GM21619 (cell line): ENCODE results near the gene TMSB4X.
"Not testable (repeated sequence)": the region's sequence is repeated elsewhere in the genome, so short reads cannot be mapped to it uniquely, and the experiment has no call there.

Experiments
- ATAC-seq: cut with Tn5 transposase; IDR thresholded peaks from one replicate; pipeline ENCODE4 v1.9.1; 2021; ENCODE audit not compliant: unreplicated experiment

The TMSB4X gene

DNA sequence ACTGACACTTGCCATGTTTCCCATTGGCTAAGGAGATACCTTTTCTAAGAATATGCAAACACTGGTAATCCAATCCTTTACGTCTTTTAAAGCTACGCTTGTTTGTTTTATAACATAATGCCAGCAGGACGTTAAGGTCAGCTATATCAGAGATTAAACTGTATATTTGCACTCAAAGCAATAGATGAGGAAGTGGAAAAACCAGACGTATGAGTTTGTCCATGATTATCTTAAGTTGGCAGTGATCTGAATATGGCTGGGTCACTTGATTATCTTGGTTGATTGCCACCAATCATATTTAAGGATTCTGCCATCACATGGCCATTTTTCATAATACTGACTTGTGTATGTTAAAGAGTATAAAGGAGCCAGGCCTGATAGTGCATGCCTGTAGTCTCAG is 19.4 kb downstream of the TMSB4X start:
- no peak for ATAC-seq

DNA sequence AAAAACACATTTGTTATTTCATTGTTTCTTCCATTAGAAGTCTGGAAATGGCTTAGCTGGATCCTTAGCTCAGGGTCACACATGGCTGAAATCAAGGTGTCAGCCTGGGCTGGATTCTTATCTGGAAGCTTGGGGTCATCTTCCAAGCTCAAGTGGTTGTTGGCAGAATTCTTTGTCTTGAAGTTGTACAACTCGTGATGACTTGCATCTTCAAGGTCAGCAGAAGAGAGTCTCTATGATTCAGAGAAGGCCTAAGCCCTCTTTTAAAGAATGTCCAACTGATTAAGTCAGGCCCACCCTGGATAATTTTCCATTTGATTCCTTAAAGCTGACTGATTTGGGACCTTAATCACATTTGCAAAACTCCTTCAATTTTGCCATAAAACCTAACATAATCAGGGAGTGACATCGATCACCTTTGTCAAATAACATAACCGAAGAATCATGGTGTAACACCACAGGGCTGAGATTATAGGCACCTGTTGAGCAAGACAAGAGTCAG is 22.1 kb downstream of the TMSB4X start:
- no peak for ATAC-seq

- no peak for ATAC-seq
Observed at GRCh38 chrX:12997906-12998687, 23.2 kb downstream of the TMSB4X start.

DNA sequence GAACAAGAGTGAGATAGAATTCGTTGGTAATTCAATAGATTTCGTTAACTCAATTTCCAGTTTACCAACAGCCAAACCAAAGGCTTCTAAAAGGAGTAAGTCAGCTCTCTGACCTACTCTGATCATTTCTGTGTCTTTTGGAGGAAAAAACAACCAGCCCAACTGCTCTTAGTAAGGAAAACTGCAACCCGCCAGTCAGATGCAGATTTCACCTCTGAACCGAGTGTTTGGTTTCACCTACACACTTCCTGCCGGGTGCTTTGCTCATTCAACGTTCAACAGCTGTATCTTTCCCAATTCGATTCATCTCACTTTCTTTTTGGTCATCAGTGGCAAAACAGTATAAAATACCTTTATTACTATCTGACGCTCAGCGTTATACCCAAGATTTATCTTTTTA is 24.5 kb downstream of the TMSB4X start:
- no peak for ATAC-seq

GRCh38 chrX:13000301-13000811 is 25.4 kb downstream of the TMSB4X start:
- peak; percentile 33 for ATAC-seq

- ATAC-seq: no peak
Observed at GRCh38 chrX:13001097-13001496, 26.2 kb downstream of the TMSB4X start.

GRCh38 chrX:13001961-13002671 is 27.2 kb downstream of the TMSB4X start:
- ATAC-seq: no peak

DNA sequence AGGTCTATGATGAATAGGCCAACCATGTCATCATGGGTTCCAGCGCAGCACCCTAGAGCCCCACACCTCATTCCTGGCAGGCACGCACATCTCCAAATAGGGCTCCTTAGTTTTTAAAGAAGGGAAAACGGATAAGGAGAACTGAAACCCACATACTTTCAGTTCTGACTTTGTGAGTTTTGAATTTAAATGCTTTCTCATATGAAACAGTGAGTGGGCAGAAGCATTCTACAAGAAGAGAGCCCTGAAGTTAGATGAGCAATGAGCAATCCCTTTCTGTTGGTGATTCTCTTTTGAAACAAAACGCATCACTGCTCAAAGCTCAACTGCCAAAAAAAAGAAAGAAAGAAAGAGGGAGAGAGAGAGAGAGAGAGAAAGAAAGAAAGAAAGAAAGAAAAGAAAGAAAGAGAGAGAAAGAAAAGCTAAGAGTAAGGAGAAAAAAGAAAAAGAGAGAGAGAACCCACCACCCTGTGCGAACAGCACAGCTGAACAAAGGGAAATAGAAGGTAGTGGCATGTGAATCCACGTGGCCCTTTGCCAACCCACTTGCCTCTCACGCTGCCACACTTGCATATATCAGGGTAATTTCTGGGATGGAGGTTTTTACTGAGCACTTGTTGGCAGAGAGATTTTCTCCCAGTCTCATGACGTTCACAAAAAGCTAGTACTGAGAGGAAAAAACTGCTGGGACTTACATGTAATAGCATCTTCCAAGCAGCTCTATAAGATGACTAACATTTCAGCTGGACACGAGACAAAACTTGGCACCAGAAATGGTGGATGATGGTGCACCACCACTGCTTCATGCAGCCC is 31.0 kb downstream of the TMSB4X start:
- no peak for ATAC-seq

DNA sequence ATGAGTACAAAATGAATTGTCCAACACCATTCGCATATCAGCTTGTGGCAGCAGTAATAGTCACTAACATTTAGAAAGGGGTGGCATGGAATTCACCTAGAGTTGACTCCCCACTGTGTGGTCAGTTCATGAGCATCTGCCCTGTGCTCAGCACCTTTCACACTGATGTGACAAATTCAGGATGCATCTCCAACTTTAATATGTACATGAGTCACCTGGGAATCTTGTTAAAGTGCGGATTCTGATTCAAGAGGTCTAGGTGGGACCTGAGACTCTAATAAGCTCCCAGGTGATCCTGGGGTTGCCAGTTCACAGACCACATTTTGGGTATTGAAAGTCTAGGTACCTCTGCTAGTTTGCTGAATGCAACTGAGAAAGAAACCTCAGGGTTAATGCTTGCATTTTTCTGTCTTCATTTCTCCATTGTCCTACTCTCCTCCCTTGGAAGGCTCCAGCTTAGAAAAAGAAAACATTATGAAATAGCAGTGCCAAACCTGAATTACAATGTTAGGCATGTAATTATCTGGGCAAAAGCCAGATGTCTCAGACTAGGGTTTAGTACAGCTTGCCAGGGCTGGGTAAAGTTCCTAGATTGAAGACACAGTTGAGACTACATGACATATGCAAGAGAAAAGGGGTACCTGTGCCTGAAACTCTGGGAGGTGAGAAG is 32.7 kb downstream of the TMSB4X start:
- ATAC-seq: no peak

DNA sequence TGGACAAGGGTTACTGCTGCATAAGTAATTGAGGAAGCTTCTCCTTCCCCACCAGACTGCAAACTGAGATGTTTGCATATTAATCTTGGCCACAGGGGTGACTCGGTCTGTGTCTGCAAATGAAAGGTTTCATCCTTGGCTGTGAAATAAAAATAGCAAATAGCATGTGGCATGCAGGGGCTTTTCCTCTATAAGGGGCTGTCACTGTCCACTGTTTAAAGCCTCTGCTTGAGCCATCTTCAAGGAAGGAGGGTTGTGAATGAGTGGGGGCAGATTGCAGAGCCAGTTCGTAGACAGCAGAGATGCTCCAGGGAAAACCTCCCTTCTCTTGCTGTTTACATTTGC is 33.3 kb downstream of the TMSB4X start:
- ATAC-seq: peak; percentile 51

DNA sequence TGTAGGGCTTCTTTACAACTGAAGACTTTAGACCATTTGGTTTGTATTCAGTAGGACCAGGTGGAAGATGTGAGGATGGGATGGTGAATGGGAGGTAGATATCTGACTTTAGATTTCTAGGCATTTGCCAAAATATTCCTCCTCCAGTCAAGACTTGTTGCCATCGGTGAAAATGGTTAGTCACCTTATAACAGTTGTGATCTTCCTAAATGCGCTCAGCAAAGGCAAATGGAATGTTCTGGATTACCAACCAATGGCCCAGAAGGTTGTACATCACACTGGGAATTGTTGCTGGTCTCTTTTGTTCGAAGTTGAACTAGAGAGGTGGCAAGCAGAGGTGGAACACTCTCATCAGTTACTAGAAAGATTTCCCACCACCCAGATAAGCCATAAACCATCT is 33.9 kb downstream of the TMSB4X start:
- no peak for ATAC-seq

DNA sequence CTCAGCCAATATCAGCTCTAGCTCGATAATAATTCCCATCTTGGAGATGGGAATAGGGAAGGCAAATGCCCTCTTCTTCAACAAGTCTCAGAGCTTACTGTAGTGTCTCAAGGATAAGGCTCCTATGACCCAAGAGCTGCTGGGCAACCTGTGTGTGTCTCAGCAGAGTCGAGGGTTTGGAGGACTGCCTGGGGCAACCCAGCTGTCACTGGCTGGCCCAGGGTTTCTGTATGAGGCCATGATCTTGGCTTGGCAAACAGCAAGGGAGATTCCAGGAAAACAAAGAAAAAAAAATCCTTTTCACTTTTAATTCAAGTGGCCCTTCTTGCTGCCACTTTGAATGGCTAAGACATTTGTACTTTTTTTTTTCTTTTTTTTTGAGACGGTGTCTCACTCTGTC is 34.4 kb downstream of the TMSB4X start:
- no peak for ATAC-seq

- ATAC-seq: no peak
Observed at GRCh38 chrX:13009844-13010243, 34.9 kb downstream of the TMSB4X start.

DNA sequence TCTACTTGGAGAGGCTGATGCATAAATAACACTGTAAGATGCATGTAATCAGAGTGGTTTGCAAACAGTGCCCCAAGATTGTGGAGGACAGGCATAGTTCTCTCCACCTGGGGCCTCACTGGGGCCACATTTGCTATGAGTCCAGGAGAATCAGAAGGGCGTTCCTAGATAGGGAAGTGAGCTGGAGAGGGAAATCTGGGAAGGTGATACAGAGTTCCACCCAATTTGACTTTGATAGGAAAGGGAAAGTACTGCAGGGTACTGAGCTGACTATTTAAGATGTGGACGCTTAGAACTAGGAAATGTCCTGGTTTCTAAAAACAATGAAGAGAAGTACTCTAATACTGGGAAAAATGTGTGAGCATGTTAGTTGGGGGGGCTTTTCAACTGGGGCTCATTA is 35.6 kb downstream of the TMSB4X start:
- ATAC-seq: no peak

DNA sequence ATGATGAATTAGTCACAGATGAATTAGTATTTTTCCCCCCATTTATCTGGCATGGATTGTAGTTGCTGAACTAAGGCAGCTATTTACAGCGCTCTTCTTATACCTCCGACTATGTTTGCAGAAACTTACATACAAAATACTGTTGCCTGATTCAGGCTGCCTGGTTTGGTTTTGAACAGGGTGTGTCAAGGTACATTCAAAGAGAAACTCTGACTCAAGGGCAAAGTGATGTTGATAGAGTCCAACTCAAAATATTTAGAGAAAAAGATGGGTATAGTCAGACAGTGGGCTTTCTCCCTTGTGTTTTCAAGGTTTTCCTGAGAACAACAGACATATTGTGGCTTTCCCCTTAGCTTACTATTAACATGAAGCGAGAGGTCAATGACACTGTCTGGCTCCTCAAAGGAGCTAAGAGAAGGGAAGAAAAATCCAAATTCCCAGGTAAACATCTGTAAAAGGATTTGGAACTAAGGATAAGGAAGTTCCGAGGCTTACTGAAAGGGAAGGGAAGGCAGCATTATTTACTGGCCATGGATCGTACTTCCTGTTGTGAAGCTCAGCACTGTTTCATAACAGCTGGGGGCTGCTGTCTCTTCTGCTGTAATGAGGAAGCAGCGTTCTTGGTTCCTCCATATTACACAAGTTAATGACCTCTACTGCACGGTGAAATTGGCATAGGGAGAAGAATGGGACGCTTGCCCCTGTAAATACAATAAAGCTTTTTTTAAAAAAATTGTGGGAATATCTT is 38.6 kb downstream of the TMSB4X start:
- peak; percentile 87 for ATAC-seq

- peak; percentile 34 for ATAC-seq
Observed at GRCh38 chrX:13014111-13015096, 39.5 kb downstream of the TMSB4X start.

- no peak for ATAC-seq
Observed at GRCh38 chrX:13015536-13016236, 40.8 kb downstream of the TMSB4X start.

DNA sequence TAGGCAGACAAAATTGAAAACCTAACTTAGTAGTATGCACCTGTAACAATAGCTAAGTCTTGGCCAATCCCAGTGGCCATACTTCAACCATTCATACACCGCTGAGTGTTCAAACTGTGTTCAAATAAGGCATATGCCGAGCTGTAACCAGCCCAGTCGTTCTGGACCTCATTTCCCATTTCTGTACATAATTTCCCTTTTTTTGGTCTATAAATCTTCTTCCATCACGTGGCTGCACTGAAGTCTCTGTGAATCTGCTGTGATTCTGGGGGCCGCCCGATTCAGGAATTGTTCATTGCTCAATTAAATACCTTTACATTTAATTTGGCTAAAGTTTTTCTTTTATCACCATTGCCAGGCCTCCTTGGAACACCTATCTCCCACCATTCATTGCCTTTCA is 41.8 kb downstream of the TMSB4X start:
- ATAC-seq: not testable (repeated sequence)
